Colon (tissue), 2 donors: ENCODE results near the gene LGALS7.

ENCODE experiments used
- FAIRE-seq: peaks from 2 replicates; lab custom pipeline; 2012; peaks lifted over from hg19 to GRCh38; lab: Jason Lieb, UNC
- donor health status: control.
- donor health status: control.

Gene LGALS7

GRCh38 chr19:38739440-38740256, 33.7 kb downstream of the LGALS7 start:
- FAIRE-seq: no peak

GRCh38 chr19:38737921-38738737, 35.2 kb downstream of the LGALS7 start:
- no peak for FAIRE-seq

- no peak for FAIRE-seq
Measured at GRCh38 chr19:38737281-38737865, 35.9 kb downstream of the LGALS7 start.

- no peak for FAIRE-seq
Measured at GRCh38 chr19:38736413-38737280, 36.7 kb downstream of the LGALS7 start.

GRCh38 chr19:38736036-38736412, 37.3 kb downstream of the LGALS7 start:
- no peak for FAIRE-seq

GRCh38 chr19:38735257-38735686, 38.0 kb downstream of the LGALS7 start:
- no peak for FAIRE-seq

- FAIRE-seq: no peak
Measured at GRCh38 chr19:38734426-38735256, 38.7 kb downstream of the LGALS7 start.

- FAIRE-seq: no peak
Measured at GRCh38 chr19:38734176-38734425, 39.2 kb downstream of the LGALS7 start.

GRCh38 chr19:38733493-38734175, 39.7 kb downstream of the LGALS7 start:
- no peak for FAIRE-seq

- no peak for FAIRE-seq
Measured at GRCh38 chr19:38733241-38733492, 40.1 kb downstream of the LGALS7 start.

GRCh38 chr19:38731654-38732301, 41.5 kb downstream of the LGALS7 start:
- no peak for FAIRE-seq

- no peak for FAIRE-seq
Measured at GRCh38 chr19:38730731-38731589, 42.4 kb downstream of the LGALS7 start.

GRCh38 chr19:38730470-38730730, 42.9 kb downstream of the LGALS7 start:
- no peak for FAIRE-seq

- no peak for FAIRE-seq
Measured at GRCh38 chr19:38729653-38730469, 43.5 kb downstream of the LGALS7 start.

- FAIRE-seq: no peak
Measured at GRCh38 chr19:38728752-38729541, 44.4 kb downstream of the LGALS7 start.

- FAIRE-seq: no peak
Measured at GRCh38 chr19:38727868-38728660, 45.3 kb downstream of the LGALS7 start.

GRCh38 chr19:38727306-38727867, 45.9 kb downstream of the LGALS7 start:
- no peak for FAIRE-seq
